Kidney (tissue), 14 donors: ENCODE measurements around the gene ITM2C. TPM values are rescaled to one million over a fixed set of nuclear protein-coding genes. Genes with fewer than 3 reads are reported as not detected.

Experiments used
- DNase-seq, 5 donors: peaks; one replicate each; pipeline ENCODE4 v3.0.0-alpha.2; 2013 to 2020
- FAIRE-seq: peaks from 2 replicates; lab custom pipeline; 2012; peaks lifted over from hg19 to GRCh38; lab: Jason Lieb, UNC
- H3K27ac ChIP-seq, 2 donors: one replicate each; pipeline ENCODE4 v1.7.0; 2013; ENCODE audit warnings: low read depth in 2 of 2, low read length in 2 of 2, inconsistent platforms in 1 of 2
- H3K27me3 ChIP-seq: one replicate; pipeline ENCODE4 v1.7.1; 2013; ENCODE audit warnings: low read length, inconsistent platforms; ENCODE audit not compliant: control insufficient read depth, insufficient read depth
- H3K36me3 ChIP-seq, 3 donors: one replicate each; pipeline versions ENCODE4 v1.7.0 to v1.7.1; 2013; ENCODE audit warnings: low read length in 3 of 3, control low read depth in 1 of 3, inconsistent platforms in 1 of 3; ENCODE audit not compliant: insufficient read depth in 3 of 3, control insufficient read depth in 2 of 3
- H3K4me1 ChIP-seq, 3 donors: one replicate each; pipeline versions ENCODE4 v1.7.0 to v1.7.1; 2013; ENCODE audit warnings: low read length in 3 of 3, inconsistent platforms in 1 of 3, low read depth in 1 of 3; ENCODE audit not compliant: control insufficient read depth in 2 of 3, insufficient read depth in 2 of 3
- H3K4me3 ChIP-seq, 3 donors: one replicate each; pipeline versions ENCODE4 v1.7.0 to v1.8.1; 2013; ENCODE audit warnings: low read length in 3 of 3, control low read depth in 1 of 3, inconsistent platforms in 1 of 3
- H3K9ac ChIP-seq, 3 donors: one replicate each; pipeline versions ENCODE4 v1.7.0 to v1.7.1; 2013; ENCODE audit warnings: low read length in 3 of 3, control low read depth in 1 of 3, inconsistent platforms in 1 of 3
- H3K9me3 ChIP-seq, 3 donors: one replicate each; pipeline versions ENCODE4 v1.7.0 to v1.7.1; 2013; ENCODE audit warnings: low read length in 3 of 3, control low read depth in 1 of 3, inconsistent platforms in 1 of 3; ENCODE audit not compliant: control insufficient read depth in 2 of 3, insufficient read depth in 1 of 3
- CTCF ChIP-seq: IDR thresholded peaks from 3 replicates; pipeline ENCODE4 v1.5.1; 2012; ENCODE audit warnings: mild to moderate bottlenecking, moderate library complexity, borderline replicate concordance; ENCODE audit not compliant: insufficient read depth; ENCODE audit errors: extremely low read depth
- intact Hi-C: fragments of 100-400 bp; cut with DNase I; formaldehyde crosslinking; loops from one replicate; pipeline ENCODE4 v1.11.1; 2022
- polyA plus RNA-seq: library from polyadenylated mRNA; stranded (reverse); fragments of 350-450 nt; fragmentation: Illumina TruSeq; extraction: RNeasy Lipid Tissue Mini Kit (QIAGEN cat#74804); gene quantifications from one replicate; pipeline ENCODE4 v1.2.3, GENCODE V29; 2014; ENCODE audit warnings: low read depth, low replicate concordance; ENCODE audit not compliant: insufficient read depth
- total RNA-seq: library from RNA; stranded (reverse); fragmentation: NEBNext Ultra II Directional; extraction: Animal tissue kit (Norgen Biotek cat#: 25700); gene quantifications from one replicate; pipeline ENCODE4 v1.2.1, GENCODE V29; 2021
- donor health status: control.
- donor health status: control.
- donor health status: control.
- donor health status: control.
- donor health status: control.
- donor health status: DM: yes; HTN: yes; CAD: no.
- donor health status: Normal renal cell carcinoma (clear cell type).

The ITM2C gene
- total and polyA plus RNA-seq, 2 donors from 2014 or later: 308 to 1,131 TPM

GRCh38 chr2:230825354-230825753 lies 39.4 kb upstream of the ITM2C start:
- intact Hi-C loops: loop anchor here (10.0 kb wide), 1 partner anchor 159 kb away; no protein-coding TSS in a partner anchor
- Histone ChIP-seq H3K27ac (no peak overlapping the region), H3K9me3 (peaks cover 0 to 3% (median 0%) of the 10 kb centered on the region in 3 donors), H3K4me1 (peaks cover 0 to 5% (median 0%) of the 10 kb centered on the region in 3 donors), H3K9ac (no peak overlapping the region), H3K27me3 (no peaks in the 10 kb centered on the region), H3K4me3 (no peak overlapping the region), H3K36me3 (no peaks in the 10 kb centered on the region)
- no peak for DNase-seq
- FAIRE-seq: no peak
- no peak for TF ChIP-seq CTCF

- Histone ChIP-seq H3K27me3 (no peaks in the 10 kb centered on the region), H3K27ac (no peak overlapping the region), H3K4me3 (no peak overlapping the region), H3K9ac (no peak overlapping the region), H3K4me1 (peaks cover 0 to 5% (median 0%) of the 10 kb centered on the region in 3 donors), H3K9me3 (peaks cover 0 to 3% (median 0%) of the 10 kb centered on the region in 3 donors), H3K36me3 (no peaks in the 10 kb centered on the region)
- DNase-seq: peak in 2 of 5 donors; percentile 27 to 65
- FAIRE-seq: no peak
- intact Hi-C loops: loop anchor here (10.0 kb wide), 1 partner anchor 157 kb away; no protein-coding TSS in a partner anchor
- TF ChIP-seq CTCF: no peak
Measured at GRCh38 chr2:230827774-230828271, 36.9 kb upstream of the ITM2C start.

GRCh38 chr2:230828272-230828961 lies 36.3 kb upstream of the ITM2C start:
- Histone ChIP-seq H3K9me3 (peaks cover 0 to 3% (median 0%) of the 10 kb centered on the region in 3 donors), H3K27ac (no peak overlapping the region), H3K4me1 (peaks cover 0 to 5% (median 0%) of the 10 kb centered on the region in 3 donors), H3K4me3 (no peak overlapping the region), H3K27me3 (no peaks in the 10 kb centered on the region), H3K36me3 (no peaks in the 10 kb centered on the region), H3K9ac (no peak overlapping the region)
- DNase-seq: peak in 4 of 5 donors; percentile 24 to 60 (median 40)
- TF ChIP-seq CTCF: no peak
- no peak for FAIRE-seq
- intact Hi-C loops: loop anchor here (10.0 kb wide), 1 partner anchor 156 kb away; no protein-coding TSS in a partner anchor
